Suppressor macrophage (primary cell): ENCODE measurements around the gene ZNF99.
"Not testable (repeated sequence)": the region's sequence is repeated elsewhere in the genome, so short reads cannot be mapped to it uniquely, and the experiment has no call there.

Experiments used
- DNase-seq, 4 experiments: peaks; one replicate each; pipeline ENCODE4 v3.0.0-alpha.2; 2020 to 2022
- total RNA-seq, 17 experiments: gene quantifications; one replicate each; lab custom pipeline; 2026; ENCODE audit warnings: mixed read lengths in 6 of 17, inconsistent platforms in 3 of 17; lab: John Stamatoyannopoulos, UW

The ZNF99 gene
- 0 to 2.1 (median 0) reads per million in 17 experiments for total RNA-seq

DNA sequence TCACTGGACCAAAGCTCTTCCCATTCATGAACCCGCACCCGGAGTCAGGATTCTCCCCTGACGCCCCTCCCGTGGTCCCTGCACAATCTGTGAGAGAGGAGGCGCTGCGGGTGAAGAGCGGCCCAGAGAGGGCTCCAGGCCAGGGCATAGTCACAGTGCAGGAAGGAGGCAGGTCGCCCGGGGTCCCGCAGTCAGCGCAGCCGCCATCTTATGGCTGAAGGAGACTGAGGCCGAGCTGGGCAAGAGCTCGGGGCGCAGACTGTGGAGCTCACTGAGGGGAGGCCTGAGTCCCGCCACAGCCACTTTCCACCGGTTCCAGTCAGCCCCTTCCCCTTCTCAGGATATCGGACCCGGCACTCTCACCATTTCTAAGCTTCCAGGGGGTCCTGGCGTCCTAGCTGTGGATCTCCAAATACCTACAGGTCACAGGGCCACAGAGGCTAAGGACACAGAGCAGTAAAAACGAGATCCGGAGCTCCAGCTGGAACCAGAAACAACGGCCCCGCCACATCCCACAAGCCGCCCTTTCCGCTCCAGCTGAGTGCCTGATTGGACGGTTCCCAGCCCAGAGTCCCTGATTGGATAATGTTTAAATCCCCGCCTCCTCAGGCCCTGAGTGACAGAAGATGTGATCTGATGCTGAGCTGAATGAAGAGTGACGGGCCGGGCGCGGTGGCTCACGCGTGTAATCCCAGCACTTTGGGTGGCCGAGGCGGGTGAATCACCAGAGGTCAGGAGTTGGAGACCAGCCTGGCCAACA lies at the start of gene ZNF99:
TSS of gene ZNF99 (minus strand) at position 501 of the 760 bp plus-strand sequence. CDS start at position 366, 135 bp downstream.
- peak in 1 of 4 experiments; percentile 0 for DNase-seq

DNA sequence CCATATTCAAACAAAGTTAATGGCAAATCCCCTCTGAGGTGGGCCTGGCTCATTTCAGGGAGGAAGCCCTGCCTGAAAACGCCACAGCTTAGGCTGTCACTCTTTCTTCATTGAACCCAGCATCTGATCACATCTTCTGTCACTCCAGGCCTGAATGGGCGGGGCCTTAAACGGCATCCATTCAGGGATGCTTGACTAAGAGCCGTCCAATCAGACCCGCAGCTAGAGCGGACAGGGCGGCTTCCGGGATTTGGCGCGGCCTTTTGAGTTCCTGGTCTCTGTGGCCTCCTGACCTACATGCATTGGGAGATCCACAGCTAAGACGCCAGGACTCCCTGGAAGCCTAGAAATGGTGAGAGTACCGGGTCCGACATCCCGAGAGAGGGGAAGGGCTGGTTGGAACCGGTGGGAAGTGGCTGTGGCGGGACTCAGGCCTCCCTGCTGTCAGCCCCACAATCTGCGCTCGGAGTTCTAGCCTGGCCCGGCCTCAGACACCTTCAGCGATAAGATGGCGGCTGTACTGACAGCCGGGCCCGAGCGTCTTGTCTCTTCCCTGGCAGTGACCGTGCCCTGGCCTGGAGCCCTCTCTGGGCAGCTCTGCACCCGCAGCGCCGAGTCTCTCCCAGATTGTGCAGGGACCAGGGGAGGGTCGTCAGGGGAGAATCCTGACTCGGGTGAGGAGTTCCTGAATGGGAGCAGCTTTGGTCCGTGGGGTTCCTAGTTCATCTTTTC lies 48.2 kb upstream of the ZNF99 start, which contains the start of gene ZNF723:
TSS of gene ZNF723 (plus strand) at position 261 of the 732 bp plus-strand sequence. CDS start at position 350, 89 bp downstream.
- DNase-seq: no peak

DNA sequence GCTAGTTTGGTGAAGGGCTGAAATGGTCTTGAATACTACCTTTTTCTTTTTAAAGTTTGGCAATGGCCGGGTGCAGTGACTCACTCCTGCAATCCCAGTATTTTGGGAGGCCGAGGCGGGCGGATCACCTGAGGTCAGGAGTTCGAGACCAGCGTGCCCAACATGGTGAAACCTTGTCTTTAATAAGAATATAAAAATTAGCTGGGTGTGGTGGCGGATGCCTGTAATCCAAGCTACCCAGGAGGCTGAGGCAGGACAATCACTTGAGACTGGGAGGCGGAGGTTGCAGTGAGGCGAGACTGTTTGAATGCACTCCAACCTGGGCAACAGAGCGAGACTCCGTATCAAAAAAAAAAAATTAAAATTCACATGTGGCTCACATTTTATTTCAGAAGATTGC lies 47.3 kb upstream of the ZNF99 start:
- no peak for DNase-seq

DNA sequence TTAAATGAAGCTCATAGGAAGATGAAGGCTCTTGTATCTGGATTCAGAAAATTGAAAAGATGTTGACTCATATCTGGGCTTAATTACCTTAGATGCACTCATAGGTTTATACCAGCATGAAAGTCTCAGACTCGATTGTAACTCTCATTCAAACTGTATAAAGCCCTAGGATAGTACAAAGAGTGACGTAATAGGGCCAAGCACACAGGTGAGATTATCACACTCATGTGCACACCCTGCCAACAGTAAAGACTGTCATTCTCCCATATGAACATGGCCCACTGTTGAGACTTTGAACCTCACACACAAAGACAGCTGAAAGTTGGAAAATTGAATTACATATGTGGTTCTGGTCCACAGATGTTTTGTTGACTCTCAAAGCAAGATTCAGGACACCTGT lies 30.2 kb upstream of the ZNF99 start:
- no peak for DNase-seq

DNA sequence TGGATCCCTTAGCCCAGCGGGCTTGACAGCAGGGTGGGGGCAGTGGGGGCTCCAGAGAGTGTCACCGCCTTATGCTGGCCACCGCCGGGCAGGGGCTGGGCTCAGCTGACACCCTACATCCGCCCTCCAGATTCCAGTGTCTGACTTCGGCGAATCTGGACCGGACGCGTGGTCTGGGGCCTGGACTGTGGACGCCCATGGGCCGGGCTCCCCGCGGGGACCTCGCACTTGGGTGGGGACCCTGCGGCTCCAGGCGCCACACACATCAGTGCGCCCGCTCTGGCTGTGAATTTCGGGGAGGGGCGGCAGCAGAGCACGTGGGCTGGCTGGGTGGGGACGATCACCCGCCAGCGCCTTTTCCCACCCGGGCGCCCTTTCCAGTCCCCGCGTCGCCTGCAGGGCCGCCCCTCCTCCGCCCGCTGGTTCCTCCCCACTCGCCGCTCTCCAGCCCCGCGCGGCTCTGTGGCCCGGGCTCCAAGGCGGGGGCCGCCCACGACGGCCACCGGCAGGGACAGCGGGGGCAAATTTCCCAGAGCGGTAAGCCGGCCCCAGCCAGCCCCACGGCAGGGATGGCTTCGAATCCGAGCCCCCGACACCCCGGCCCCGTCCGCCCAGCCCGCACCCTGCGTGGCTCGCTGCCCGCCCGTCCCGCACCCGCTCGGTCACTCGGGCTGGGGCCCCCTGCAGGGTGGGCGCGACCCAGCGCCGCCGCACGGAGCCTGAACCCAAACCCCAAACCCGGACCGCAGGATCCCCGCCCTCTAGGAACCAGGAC lies 23.3 kb upstream of the ZNF99 start:
- no peak for DNase-seq

DNA sequence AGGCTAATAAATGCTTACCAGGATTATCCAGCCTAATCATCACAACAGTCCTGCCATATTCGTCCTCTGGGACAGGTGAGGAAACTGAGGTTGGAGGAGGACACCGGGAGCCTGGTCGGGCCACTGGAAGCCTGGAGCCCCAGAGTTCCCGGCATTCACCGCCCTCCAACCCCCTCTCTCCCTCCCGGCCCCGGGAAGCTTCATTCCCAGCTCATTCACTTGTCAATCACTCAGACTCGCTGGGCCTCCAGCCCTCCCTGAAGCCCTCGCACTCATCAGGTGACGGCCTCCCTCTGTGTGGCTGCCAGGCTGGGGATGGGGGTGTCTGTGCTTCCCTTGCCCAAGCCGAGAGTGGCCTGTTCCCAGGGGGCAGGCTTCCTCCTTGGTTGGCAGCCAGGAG lies 22.5 kb upstream of the ZNF99 start:
- DNase-seq: no peak

DNA sequence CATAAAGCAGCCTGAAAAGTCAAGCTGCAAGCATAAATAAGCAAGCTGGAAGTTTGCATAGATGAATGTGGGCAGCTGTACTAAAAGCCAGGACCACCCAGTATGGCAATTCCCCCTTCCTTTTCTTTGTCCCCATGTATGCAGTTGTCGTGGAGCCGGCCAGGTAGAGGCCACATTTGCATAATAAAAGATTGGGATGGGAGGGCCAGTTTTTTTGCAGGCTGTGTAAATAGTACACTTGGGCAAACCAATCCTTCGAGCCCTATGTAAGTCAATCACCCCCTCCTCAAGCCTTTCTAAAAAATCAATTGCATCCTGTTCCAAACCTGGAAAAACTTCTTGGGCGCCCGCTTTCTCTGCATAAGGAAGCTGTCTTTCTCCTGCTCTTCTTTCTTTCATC lies 13.1 kb upstream of the ZNF99 start:
- DNase-seq: no peak

DNA sequence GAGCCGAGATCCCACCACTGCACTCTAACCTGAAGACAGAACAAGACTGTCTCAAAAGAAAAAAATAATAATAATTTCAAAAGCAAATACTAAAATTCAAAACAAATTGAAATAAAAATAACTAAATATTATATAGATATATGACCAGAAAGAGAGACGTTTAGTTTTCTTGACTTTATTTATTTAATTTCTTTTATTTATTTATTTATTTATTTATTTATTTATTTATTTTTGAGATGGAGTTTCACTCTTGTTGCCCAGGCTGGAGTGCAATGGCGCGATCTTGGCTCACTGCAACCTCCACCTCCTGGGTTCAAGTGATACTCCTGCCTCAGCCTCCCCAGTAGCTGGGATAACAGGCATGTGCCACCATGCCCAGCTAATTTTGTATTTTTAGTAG lies 8.9 kb upstream of the ZNF99 start:
- DNase-seq: not testable (repeated sequence)

DNA sequence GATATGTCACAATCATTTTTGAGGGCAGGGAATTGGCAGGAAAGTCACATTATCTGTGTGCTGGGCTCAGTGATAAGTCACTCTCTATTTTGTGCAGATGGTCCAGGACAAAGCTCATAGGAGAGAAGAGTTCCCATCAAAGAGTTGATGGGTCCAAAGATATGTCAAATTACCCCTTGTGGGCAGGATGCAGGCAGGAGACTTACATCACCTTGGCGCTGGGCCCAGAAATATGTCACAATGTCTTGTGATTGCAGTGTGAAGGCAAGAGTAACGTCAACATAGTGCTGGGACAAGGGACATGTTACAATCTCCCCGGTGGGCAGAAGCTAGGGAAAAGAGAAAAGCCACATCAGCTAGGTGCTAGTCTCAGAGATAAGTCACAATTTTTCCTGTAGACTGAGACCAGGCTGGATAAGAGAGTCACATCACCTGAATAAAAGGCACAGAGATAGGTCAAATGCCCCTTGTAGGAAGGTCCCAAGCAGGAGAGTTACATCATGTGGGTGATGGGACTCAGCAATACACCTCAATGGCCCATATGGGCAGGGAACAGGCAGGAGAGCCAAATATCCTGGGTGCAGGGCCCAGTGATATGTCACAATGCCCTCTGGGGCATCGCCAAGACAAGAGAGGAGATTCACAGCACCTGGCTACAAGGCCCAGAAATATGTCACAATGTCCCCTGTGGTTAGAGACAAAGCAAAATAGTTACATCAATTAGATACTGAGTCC lies 47.9 kb downstream of the ZNF99 start:
- no peak for DNase-seq

DNA sequence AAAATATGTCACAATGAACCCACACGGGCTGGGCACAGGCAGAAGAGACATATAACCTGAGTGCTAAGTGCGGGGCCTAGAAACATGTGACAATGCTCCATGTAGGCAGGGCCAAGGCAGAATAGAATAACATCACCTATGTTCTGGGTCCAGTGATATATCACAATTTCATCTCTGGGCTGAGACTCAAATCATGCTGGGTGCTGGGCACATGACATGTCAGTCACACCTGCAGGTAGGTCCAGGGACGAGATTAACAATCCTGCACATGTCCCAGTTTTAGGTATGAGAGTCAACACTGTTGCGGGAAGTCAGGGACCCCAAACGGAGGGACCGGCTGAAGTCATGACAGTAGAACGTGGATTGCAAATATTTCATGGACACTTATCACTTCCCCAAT lies 50.3 kb downstream of the ZNF99 start:
- DNase-seq: no peak

DNA sequence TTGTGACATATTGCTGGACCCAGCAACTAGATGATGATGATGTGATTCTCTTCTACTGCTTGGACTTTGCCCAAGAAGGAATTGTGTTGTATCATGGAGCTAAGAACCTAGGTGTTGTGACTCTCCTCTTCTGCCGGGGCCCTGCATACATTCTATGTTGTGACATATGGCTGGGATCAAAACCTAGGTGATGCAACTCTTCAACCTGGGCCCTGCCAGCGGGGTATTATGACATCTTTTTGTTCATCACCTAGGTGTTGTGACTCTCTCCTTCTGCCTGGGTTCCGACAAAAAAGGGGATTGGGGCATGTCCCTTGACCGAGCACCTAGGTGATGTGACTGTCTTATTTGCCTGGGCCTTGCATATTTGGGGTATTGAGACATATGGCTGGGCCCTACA lies 55.7 kb downstream of the ZNF99 start:
- not testable (repeated sequence) for DNase-seq

DNA sequence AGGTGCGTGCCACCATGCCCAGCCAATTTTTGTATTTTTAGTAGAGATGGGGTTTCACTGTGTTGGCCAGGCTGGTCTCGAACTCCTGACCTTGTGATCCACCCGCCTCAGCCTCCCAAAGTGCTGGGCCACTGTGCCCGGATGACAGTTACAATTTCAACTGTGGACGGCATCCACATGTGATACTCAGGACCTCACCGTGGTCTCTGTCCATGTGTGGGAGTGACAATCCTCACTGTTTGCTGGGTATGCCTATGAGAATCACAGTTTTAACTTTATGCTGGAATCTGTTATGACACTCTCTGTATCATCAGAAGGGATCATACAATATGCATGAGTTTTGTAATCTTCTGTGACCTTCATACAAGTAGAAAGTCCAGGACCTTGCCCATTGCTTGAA lies 62.4 kb downstream of the ZNF99 start:
- DNase-seq: not testable (repeated sequence)

DNA sequence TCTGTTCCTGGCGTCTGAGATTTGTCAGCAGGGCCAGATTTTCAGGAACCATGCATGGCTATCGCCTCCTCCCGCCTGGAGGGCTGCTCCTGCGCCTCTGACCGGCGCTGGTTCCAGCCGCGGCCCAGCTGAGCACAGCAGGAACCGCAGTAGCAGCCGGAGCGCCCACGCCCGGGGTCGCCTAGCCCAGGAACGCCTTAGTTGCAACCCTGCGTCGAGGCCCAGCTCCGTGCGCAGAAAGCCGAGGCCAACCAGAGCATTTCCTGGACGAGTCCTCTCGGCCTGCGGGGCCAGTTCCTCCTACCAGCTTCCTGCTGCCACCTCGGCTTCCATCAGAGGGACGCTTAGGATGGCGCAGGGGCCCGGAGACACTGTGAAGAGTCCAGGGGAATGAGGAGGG lies 75.0 kb downstream of the ZNF99 start:
- no peak for DNase-seq

DNA sequence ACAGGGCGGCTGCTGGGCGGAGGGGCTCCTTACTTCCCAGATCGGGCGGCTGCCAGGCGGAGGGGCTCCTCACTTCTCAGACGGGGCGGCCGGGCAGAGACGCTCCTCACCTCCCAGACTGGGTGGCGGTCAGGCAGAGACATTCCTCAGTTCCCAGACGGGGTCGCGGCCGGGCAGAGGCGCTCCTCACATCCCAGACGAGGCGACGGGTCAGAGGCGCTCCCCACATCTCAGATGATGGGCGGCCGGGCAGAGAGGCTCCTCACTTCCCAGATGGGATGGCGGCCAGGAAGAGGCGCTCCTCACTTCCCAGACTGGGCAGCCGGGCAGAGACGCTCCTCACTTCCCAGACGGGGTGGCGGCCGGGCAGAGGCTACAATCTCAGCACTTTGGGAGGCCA lies 80.9 kb downstream of the ZNF99 start:
- not testable (repeated sequence) for DNase-seq

DNA sequence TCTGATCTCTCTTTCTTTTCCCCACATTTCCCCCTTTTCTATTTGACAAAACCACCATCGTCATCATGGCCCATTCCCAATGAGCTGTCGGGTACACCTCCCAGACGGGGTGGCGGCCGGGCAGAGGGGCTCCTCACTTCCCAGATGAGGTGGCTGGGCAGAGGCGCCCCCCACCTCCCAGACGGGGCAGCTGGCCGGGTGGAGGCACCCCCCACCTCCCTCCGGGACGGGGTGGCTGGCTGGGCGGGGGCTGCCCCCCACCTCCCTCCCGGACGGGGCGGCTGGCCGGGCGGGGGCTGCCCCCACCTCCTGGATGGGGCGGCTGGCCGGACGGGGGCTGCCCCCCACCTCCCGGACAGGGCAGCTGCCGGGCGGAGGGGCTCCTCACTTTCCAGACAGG lies 81.3 kb downstream of the ZNF99 start:
- DNase-seq: not testable (repeated sequence)
